GM18507 (cell line): ENCODE results near the gene CCDC175.
A peak's percentile ranks its signal among the peaks of the same experiment; 100 is the strongest.

Experiments
- DNase-seq: peaks from one replicate; pipeline ENCODE4 v3.0.0; 2011; ENCODE audit warnings: low read depth; ENCODE audit not compliant: insufficient read length; ENCODE audit errors: extremely low spot score
- FAIRE-seq: peaks from 2 replicates; lab custom pipeline; 2011; peaks lifted over from hg19 to GRCh38; lab: Jason Lieb, UNC

Gene CCDC175

DNA sequence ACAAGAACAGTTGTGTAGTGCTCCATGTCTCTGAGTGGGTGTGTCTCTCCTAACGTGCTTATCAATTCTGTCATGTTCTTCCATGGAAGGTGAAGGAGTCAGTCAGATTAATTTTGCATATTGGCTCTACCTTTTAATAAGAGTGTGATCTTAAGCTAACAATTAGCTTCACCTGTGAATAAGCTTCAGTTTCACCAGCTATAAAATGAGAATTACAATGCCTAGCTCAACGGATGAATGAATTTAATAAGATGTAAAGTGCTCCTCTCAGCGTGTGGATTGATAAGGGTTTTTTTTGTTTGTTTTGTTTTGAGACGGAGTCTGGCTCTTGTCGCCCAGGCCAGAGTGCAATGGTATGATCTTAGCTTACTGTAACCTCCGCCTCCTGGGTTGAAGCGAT is 32.7 kb downstream of the CCDC175 start:
- FAIRE-seq: no peak
- DNase-seq: no peak

DNA sequence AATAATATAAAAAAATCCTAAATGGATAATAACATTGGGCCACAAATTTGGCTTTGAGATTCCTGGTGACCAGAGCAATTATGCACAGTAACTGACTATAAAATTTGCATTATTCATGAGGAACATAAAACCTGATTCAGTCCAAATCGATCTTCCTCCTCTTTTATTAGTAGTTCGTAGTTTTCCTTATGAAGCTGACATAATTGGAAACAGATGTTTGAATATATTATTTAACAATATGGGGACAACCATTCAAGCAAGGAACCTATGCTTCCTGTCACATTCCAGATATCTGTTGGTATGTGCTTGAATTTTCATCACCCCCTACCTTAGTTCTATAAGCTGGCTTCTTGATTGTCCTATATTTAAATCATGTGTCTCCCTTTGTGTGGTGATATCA is 34.9 kb downstream of the CCDC175 start:
- FAIRE-seq: no peak
- DNase-seq: no peak

DNA sequence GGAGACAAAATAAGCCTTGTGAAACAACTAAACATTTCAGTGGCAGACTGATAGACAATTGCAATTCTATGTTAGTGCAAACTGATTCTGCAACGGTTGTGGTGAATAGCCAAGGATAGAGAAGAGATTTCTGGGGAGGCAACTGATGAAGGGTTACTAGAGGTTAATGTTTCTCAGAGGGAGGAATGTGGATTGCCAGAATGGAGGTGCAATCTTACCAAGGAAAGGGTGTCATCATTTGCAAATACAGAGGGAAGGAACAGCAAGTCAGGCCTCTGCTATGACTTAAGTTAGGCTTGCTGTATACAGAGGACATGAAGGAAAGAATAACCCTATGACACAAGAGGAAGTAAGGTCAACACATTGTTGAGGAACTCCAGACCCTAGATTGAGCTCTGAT is 35.8 kb downstream of the CCDC175 start:
- DNase-seq (no peak), FAIRE-seq (no peak)

DNA sequence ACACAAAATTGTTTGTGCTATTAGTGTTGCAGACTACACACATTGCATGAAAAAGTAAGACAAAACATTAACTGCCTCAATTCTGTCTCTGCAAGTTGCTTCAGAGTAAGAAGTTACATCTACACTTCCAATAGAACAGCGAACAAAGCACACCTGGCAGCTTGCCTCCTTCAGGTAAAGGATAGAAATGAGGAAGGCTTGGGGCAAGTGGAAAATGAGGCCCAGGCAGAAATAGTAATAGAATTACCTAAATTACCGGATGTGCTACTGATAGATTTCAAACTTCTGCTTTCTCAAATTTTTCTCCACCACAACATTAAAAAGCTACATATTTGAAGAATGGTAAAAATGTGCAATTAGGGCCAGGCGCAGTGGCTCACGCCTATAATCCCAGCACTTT is 37.7 kb downstream of the CCDC175 start:
- DNase-seq: no peak
- no peak for FAIRE-seq

DNA sequence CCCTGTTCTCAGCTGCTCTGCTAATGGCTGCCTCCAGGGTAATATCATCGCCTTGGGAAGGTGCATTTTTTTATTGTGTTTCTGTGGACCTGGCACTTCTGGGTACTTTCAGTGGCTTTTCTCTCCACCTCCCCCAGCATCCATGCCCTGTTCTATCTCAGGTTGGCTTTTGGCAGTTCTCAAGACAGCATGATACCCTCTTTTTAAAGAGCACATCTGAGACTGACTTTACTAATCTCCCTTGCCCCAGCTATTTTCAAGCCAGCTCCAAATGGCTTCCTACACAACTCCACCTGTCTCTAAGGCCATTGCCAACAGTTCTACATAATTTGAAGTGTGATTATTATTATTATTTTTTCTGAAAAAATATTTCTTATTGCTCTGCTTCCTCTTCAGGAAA is 39.1 kb downstream of the CCDC175 start:
- DNase-seq (no peak), FAIRE-seq (no peak)

DNA sequence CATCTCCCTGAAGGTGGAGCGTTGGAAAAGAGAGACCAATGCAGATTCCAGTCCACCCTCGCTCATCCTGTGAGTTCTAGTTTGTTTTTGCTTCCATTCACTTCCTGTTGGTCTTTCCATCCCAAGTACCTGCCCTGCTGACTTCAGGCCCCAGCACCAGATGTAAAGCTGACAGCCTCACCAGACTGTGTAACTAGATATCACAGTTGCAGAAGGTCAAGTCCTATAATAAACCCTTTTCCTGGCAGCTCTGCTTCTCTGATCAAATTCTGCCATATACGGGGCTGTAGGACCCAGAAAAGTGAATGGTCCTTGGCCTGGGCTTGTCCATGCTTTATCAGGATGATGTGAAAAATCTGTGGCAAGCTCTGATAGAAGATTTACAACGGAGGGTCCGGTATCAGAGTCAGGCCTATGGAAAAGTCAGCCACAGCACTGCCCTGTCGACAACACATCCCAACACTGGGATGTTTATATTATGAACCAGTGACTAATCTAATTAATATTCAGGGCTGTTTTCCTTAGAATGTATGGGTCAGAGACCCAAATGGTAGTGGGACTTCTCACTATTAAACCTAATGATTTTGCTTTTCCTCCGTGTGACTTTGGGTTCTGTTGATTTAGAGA is 42.1 kb downstream of the CCDC175 start:
- DNase-seq: no peak
- FAIRE-seq: no peak

DNA sequence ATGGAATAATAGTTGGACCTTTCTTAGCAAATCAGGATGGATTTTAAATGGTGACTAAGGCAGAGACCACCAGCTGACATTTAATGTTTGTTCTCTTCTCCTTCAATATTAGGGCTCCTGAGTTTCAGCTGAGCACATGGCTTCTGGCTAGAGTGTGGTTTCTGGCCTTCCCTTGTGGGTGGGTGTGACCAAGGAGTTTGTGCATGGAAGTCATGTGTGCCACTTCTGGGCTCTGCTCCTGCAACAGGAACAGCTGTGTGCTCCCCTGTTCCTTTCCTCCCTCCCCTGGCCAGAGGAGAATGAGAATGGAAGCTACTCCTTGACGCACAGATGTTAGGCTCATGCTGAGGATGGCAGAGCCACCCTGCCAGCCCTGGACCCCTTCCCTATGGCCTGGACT is 44.2 kb downstream of the CCDC175 start:
- no peak for FAIRE-seq

DNA sequence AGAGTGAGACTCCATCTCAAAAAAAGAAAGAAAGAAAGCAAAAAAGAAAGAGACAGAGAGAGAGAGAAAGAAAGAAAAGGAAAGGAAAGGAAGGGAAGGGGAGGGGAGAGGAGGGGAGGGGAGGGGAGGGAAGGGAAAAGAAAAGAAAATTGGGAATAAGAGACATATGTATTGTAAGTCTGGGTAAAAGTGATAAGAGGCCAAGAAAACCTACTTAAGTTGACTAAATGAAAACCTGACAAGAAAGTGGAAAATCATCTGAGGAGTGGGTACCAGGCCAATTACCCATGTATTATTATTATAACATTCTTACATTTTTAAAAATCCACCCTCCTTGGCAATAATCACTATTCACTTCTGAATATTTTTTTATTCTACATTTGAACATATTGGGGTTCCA is 46.3 kb downstream of the CCDC175 start:
- DNase-seq: no peak

More for the DNA sequence above, 44.2 kb downstream of the CCDC175 start:
- DNase-seq: no peak

DNA sequence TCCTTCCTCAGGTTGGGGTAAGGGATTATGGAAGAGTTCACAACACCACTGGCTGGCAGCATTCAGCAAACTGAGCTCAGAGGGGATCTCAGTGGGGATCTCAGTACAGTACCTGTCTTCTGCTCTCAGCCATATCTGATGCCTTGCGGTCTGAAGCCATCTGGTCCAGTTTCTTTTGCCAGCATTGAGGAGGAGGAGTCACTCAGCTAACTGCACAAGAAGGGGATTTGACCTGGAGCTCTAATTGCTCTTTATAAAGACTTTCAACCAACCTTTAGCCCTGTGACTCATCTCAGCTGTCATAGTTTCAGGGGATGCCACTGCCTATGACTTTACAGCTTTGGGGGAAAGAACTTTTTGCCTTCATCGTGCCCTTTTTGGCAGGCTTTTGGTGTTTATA is 47.4 kb downstream of the CCDC175 start:
- no peak for DNase-seq
- FAIRE-seq: no peak

More for the DNA sequence above, 46.3 kb downstream of the CCDC175 start:
- FAIRE-seq: no peak

DNA sequence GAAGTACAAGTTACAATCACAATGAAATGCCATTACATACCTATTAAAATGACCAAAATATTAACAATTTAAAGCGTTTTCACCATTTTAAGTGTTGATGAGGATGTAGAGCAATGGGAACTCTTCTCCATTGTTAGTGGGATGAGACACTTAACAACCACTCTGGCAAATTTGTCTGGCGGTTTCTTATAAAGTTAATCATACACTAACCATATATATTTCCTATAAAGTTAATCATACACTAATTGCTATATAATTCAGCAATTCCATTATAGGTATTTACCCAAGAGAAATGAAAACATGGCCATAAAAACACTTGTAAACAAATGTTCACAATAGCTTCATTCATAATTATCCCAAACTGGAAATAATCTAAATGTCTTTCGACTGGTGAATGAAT is 56.4 kb downstream of the CCDC175 start:
- no peak for FAIRE-seq
- no peak for DNase-seq

DNA sequence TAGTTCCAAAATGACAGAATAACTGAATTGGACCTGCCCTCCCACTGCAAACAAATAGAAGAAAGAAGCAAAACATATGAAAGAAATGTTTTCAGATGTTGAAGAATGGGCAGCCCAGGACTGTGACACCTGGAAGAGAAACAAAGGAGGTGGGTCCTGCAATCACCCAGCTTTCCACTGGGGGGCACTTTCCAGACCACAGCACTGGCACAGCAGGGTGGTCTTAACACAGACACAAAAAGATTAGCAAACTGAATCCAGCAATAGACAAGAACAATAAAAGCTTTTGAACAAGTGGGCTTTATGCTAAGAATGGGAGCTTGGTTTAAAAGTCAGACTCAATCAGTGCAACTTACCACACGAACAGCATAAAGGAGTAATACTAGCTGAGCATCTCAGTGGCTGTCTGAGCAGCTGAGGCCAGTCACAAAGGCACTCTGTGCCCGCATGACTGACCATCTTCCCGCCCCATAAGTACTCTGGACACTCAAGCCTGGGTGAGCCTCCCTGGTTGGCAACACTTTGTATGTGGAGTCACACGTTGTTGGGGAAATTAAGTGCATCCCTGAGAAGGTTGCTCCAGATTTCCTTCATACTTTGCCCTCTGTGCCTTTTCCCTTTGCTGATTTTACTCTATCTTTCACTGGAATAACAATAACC is 64.6 kb downstream of the CCDC175 start:
- FAIRE-seq (no peak), DNase-seq (no peak)

DNA sequence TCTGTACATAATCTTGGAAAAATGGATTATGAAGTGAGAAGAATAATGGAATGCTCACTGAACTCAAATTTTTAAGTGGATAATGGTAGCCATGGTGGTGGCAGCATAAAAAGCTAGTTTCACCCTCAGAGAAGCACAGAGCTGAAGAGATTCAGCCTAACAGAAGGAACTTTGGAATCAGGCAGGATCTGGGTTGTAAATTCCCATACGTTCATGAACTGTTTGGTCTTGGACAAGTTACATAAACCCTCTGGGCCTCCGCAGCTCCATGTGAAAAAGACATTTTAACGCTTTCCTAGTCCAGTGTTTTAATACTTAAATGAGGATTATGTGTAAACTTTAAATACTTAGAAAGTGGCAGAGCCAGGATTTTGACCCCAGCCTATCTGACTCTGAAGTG is 65.6 kb downstream of the CCDC175 start:
- DNase-seq (no peak), FAIRE-seq (no peak)

DNA sequence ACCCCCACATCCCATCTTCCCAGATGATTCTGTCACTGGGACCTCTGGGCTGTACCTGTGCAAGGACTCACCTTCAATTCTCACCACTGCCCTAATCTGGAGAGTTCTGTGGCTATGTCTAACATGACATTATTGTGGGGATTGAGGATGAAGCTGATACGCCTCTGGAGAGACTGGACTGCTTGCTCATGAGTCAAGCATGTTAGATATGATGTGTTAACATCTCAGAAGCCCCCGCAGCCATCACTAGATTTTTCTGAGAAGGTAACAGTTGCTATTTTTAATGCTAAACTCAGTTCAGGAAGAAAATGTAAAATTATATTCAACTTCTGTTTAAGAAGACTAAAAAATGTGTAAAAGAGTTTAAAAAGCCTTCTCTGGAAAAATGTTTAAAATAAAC is 66.6 kb downstream of the CCDC175 start:
- no peak for FAIRE-seq
- DNase-seq: no peak

DNA sequence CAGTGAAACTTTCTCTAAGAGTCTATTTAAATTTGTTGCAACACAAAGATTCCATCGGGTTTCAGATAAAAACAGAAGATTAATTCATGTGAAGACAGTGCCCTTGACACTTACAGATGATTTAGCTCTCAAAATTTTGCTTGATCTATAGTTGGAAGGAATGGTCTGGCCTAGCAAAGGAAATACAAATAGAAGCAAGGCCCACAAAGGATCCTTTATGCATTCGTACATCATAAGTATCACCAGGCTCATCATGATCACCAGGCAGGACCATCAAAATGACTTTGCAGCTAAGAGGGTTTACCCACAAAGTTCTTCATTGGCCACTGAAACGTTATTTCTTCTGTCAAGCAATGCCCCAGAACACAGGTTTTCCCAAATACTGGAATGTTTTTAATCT is 67.5 kb downstream of the CCDC175 start:
- DNase-seq: no peak
- FAIRE-seq: no peak

DNA sequence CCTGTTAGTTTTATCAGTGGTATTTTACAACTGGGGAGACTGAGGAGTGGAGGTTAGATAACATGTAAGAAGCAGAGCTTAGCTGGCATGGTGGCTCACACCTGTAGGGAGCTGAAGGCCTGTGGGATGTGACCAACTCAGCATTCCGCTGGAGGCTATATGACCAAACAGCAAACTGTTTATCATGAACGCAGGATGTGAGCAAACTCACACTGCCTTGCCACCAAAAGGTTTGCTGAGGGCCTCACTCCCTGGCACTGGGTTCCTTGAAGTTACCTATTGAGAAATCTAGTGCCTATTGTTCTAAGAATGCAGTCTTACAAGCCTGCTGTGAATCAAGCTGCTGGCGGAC is 68.9 kb downstream of the CCDC175 start:
- no peak for FAIRE-seq
- no peak for DNase-seq

DNA sequence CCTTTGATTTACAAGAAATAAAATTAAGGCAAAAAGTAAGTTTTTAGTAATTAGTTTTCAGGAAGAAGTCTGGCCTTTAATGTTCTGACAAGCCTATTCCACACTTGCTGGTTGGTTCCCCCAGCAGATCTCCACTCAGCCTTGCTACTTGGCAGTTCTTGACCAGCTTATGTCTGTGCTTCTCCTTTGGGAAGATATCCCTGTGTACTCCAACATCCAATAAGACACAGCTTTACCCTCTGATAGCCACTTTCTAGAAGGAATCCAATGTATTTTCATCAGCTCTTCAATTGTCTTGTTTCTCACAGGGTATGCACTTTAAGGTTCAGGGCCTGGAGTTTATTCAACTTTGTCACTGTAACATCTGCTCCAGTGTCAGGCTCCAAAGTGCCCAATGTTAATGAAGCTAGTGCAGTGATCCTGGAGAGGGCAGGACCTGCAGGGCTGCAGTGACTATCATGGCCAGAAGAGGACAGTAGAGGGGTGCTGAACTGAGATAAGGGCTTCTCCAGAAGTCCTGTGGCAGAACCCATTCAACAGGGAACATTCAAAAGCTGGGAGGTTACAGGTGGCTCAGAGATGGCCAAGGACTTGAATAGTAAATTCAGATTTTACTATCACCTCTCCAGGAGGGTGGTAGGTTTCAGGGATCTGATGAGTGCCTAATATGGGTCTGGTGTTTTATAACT is 69.4 kb downstream of the CCDC175 start:
- DNase-seq (no peak), FAIRE-seq (peak; percentile 62)

DNA sequence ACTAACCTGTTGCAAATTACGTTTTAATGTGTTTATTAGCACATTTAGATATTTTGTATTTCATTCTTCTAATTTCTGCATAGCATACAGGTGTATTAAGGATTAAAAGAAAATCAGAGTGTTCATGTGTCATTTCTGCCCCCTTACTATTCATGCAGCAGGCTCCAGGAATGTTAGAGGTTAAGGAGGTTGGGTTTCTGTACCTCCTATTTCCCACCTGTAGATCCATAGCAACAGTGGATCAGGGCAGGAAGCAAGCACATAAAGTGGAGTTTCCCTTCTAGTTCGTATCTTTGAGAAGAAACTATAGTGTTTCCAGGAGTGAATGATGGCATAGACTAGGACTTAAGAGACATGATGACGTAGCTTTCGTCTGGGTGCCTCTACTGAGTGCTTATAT is 73.4 kb downstream of the CCDC175 start:
- FAIRE-seq: no peak
- DNase-seq: no peak

DNA sequence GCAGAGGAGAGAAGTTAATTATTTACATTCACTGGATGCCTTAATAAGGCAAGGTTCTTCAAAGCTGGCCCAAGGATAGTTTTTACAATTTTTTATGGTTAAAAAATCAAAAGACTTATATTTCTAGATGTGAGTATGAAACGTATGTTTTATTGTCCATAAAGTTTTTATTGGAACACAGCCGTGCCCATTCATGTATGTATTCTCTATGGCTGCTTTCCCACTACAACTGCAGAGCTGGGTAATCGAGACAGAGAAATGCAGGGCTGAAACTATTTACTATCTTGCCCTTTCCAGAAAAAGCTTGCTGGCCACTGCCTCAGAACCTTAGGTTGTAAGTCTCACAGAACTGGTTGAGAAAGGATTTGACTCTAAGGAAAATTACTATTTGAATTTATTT is 75.9 kb downstream of the CCDC175 start:
- DNase-seq: no peak
- FAIRE-seq: no peak

DNA sequence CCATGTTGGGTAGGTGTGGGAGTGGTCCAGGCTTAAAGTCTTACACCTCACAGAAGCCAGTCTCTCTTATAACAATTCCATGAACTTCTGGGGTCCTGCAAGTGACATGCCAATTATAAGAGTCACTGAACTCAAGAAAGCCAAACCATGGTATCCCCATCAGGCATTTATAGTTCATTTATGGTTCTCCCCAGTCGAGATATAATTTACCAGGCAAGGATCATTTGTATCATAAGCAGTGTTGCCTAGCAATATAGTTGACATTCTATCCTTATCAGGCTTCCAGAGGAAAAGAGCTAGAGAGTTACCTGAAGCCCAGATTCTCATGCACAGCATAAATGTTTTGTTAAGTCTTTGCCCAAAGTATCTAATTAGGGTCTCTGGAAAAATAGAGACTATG is 84.2 kb downstream of the CCDC175 start:
- FAIRE-seq: no peak
- DNase-seq: no peak

DNA sequence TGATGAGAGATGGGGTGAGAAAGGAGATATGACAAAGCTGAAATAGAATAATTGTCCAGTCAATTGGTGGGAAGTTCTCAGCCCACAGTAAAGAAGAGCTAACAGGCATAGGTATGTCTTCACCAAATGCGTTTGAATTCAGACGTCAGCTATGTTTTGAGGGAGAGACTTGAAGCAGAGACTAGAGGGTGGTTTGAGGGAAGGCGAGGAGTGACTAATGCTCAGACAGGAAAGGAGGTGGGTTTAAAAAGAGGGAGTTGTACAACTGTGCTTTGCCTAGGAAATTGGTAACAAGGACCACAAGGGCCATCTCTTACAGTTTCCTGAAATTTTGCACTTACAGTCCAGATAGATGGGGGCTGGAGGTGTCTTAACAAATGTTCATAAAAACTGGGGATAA is 85.9 kb downstream of the CCDC175 start:
- FAIRE-seq (no peak), DNase-seq (no peak)

DNA sequence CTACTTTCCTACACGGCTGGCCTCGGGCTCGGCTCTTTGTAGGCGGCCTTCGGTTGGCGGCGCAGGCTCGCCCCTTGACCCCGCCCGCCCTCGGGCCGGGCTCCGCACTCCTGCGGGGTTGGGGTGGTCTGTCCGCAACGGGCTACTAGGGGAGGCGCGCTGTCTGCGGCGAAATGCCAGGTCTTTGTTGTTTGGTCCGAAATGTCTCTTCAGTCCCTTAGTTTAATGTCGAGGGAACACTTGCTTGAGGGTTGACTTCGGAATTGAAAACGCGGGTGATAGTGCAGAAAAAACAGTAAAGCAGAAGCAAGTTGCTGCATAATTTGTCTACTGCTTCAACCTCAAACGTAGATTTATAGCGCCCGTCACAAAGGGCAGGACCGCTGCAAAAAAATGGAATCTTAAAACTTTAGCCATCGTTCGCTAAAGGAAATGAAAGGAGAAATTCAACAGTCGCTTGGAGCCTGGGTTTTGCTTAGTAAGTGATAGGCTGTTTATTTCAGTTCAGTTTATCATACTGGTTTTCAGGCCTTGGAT is 91.9 kb downstream of the CCDC175 start:
- DNase-seq (no peak), FAIRE-seq (peak; percentile 39)
